Measurements from ENCODE around the gene MARK2.

Gene MARK2

DNA sequence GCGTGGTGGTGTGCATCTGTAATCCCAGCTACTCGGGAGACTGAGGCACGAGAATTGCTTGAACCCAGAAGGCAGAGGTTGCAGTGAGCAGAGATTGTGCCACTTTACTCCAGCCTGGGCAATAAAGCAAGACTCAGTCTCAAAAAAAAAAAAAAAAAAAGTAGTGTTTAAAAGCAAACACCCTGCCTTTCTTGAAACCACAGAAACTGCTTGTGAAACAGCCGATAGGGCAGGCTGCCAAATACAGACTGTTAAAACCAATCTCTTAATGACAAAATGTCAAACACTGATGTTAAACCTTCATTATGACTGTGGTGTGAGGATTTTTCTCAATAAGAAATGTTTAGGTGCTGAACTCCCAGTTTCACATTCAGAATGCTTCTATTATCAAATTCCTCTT lies 27.3 kb downstream of the MARK2 start:
- TF ChIP-seq TEAD4 (IDR thresholded peaks at IDR 0.05) (no peak), TCF12 (IDR thresholded peaks at IDR 0.05; ENCODE audit: low read depth) (no peak)
- TF ChIP-seq, protein P1, sequence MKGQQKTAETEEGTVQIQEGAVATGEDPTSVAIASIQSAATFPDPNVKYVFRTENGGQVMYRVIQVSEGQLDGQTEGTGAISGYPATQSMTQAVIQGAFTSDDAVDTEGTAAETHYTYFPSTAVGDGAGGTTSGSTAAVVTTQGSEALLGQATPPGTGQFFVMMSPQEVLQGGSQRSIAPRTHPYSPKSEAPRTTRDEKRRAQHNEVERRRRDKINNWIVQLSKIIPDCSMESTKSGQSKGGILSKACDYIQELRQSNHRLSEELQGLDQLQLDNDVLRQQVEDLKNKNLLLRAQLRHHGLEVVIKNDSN (IDR thresholded peaks at IDR 0.05) = no peak
- TF ChIP-seq, protein P2, sequence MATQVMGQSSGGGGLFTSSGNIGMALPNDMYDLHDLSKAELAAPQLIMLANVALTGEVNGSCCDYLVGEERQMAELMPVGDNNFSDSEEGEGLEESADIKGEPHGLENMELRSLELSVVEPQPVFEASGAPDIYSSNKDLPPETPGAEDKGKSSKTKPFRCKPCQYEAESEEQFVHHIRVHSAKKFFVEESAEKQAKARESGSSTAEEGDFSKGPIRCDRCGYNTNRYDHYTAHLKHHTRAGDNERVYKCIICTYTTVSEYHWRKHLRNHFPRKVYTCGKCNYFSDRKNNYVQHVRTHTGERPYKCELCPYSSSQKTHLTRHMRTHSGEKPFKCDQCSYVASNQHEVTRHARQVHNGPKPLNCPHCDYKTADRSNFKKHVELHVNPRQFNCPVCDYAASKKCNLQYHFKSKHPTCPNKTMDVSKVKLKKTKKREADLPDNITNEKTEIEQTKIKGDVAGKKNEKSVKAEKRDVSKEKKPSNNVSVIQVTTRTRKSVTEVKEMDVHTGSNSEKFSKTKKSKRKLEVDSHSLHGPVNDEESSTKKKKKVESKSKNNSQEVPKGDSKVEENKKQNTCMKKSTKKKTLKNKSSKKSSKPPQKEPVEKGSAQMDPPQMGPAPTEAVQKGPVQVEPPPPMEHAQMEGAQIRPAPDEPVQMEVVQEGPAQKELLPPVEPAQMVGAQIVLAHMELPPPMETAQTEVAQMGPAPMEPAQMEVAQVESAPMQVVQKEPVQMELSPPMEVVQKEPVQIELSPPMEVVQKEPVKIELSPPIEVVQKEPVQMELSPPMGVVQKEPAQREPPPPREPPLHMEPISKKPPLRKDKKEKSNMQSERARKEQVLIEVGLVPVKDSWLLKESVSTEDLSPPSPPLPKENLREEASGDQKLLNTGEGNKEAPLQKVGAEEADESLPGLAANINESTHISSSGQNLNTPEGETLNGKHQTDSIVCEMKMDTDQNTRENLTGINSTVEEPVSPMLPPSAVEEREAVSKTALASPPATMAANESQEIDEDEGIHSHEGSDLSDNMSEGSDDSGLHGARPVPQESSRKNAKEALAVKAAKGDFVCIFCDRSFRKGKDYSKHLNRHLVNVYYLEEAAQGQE (IDR thresholded peaks at IDR 0.05; ENCODE audit: low read depth) = no peak

DNA sequence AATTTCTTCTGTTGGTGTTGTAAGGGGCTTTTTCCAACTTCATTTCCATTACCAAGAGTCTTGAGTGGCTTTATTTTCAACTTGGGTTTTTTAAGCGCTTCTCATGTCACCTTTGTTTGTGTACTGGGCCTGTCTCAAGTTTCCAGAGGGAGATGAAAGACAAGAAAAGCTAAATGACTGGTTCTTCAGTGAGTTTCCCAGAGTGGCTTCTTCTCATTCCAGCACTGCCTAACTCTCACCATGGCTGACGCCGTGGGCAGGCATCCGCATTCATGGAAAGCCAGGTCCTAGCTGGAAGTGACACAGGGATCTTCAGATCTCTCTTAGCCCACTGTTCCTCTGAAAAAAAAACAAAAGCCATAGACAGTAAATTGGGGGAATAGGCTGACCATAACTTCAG lies 28.6 kb downstream of the MARK2 start:
- TF ChIP-seq RAD21 (IDR thresholded peaks at IDR 0.05; ENCODE audit: low read depth) (no peak), YY1 (IDR thresholded peaks at IDR 0.05; ENCODE audit: low read depth) (no peak), CEBPB (IDR thresholded peaks at IDR 0.05) (no peak), TEAD4 (IDR thresholded peaks at IDR 0.05) (no peak), TCF12 (IDR thresholded peaks at IDR 0.05; ENCODE audit: low read depth) (no peak), CREB1 (IDR thresholded peaks at IDR 0.05; ENCODE audit: low read depth) (no peak), EGR1 (IDR thresholded peaks at IDR 0.05) (no peak), FOXM1 (IDR thresholded peaks at IDR 0.05; ENCODE audit: borderline replicate concordance, low read depth) (no peak), ZBTB7A (IDR thresholded peaks at IDR 0.05; ENCODE audit: low read depth) (no peak), TAF1 (IDR thresholded peaks at IDR 0.05; ENCODE audit: low read depth) (no peak), EP300 (IDR thresholded peaks at IDR 0.05; ENCODE audit: borderline replicate concordance) (no peak)
- TF ChIP-seq, protein P1 (IDR thresholded peaks at IDR 0.05) = no peak

DNA sequence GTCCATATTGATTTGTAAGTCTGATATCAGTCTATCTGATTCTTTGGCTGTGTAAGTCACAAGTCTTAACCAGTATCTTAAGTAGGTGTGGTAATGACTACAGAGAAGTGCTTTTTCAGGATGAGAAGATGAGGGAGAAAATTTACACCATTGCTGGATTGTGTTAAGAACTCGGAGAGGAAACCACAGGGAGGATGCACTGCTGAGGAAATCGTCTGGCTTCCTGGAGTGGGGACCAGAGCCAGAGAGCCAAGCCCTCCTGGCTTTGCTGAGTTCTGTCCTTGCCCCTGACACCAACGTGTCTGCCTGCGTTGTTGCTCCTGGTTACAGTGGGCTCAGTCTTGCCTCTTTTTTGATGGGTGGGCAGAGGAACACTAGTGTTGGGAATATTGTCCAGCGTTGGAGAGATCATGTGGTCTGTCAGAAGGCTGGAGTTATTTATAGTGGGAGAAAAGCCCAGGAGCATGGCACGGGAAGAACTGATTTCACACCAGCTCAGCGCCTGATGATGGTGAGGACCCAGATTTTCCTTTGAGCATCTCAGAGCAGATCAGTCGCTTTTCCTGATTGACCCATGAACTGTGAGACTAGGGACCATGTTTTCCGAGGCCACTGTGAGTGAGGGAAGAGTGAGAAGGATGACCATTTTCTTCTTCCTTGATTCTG lies 29.6 kb downstream of the MARK2 start:
- TF ChIP-seq EP300 (IDR thresholded peaks at IDR 0.05; ENCODE audit: borderline replicate concordance) = no peak
- TF ChIP-seq, protein P2 (IDR thresholded peaks at IDR 0.05; ENCODE audit: low read depth) = no peak
- TF ChIP-seq, protein P1 (IDR thresholded peaks at IDR 0.05) = no peak
- no peak for TF ChIP-seq EGR1 (IDR thresholded peaks at IDR 0.05)
- TF ChIP-seq RAD21 (IDR thresholded peaks at IDR 0.05; ENCODE audit: low read depth) = no peak
- TF ChIP-seq CREB1 (IDR thresholded peaks at IDR 0.05; ENCODE audit: low read depth) = no peak
- no peak for TF ChIP-seq NFIC (IDR thresholded peaks at IDR 0.05)
- no peak for TF ChIP-seq TEAD4 (IDR thresholded peaks at IDR 0.05)
- TF ChIP-seq, protein P3, sequence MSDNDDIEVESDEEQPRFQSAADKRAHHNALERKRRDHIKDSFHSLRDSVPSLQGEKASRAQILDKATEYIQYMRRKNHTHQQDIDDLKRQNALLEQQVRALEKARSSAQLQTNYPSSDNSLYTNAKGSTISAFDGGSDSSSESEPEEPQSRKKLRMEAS (IDR thresholded peaks at IDR 0.05) = no peak
- TF ChIP-seq FOXM1 (IDR thresholded peaks at IDR 0.05; ENCODE audit: borderline replicate concordance, low read depth) = no peak
- no peak for TF ChIP-seq TAF1 (IDR thresholded peaks at IDR 0.05; ENCODE audit: low read depth)
- TF ChIP-seq TCF12 (IDR thresholded peaks at IDR 0.05; ENCODE audit: low read depth) = no peak
- TF ChIP-seq YY1 (IDR thresholded peaks at IDR 0.05; ENCODE audit: low read depth) = no peak
- TF ChIP-seq ZBTB7A (IDR thresholded peaks at IDR 0.05; ENCODE audit: low read depth) = no peak
- no peak for TF ChIP-seq CEBPB (IDR thresholded peaks at IDR 0.05)

DNA sequence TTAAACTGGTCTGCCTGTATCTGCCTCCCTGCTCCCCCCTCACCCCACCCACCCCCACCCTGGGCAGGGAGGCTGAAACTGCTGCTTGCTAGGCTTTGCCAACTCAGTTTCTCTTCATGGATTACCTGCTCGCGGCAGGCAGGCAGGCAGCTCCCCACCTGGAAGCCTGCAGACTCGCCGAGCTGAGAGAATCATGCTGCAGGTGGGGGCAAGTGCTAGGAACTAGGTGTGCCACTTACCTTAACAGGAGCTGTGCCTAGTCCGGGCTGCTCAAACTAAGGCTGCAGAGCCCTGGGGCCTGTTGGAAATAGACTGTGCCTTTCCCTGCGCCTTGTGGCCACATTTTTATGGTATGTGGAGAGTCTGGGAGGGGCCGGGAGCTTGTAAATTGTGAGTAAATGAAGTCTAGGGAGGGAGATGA lies 30.3 kb downstream of the MARK2 start:
- TF ChIP-seq EGR1 (IDR thresholded peaks at IDR 0.05) (no peak), TAF1 (IDR thresholded peaks at IDR 0.05; ENCODE audit: low read depth) (no peak), NFIC (IDR thresholded peaks at IDR 0.05) (no peak), RAD21 (IDR thresholded peaks at IDR 0.05; ENCODE audit: low read depth) (no peak), EP300 (IDR thresholded peaks at IDR 0.05; ENCODE audit: borderline replicate concordance) (no peak), CEBPB (IDR thresholded peaks at IDR 0.05) (no peak), TCF12 (IDR thresholded peaks at IDR 0.05; ENCODE audit: low read depth) (no peak)
- TF ChIP-seq, protein P3 (IDR thresholded peaks at IDR 0.05) = no peak
- TF ChIP-seq, protein P2 (IDR thresholded peaks at IDR 0.05; ENCODE audit: low read depth) = no peak

Measured in Ishikawa (cell line).